HG02678 (cell line): ENCODE measurements around the gene OR2H2.

ENCODE experiments used
- ATAC-seq: cut with Tn5 transposase; IDR thresholded peaks from one replicate; pipeline ENCODE4 v1.9.1; 2021; ENCODE audit warnings: mild to moderate bottlenecking, moderate library complexity; ENCODE audit not compliant: unreplicated experiment

Gene OR2H2

GRCh38 chr6:29590218-29590808, 5.4 kb downstream of the OR2H2 start:
- no peak for ATAC-seq

DNA sequence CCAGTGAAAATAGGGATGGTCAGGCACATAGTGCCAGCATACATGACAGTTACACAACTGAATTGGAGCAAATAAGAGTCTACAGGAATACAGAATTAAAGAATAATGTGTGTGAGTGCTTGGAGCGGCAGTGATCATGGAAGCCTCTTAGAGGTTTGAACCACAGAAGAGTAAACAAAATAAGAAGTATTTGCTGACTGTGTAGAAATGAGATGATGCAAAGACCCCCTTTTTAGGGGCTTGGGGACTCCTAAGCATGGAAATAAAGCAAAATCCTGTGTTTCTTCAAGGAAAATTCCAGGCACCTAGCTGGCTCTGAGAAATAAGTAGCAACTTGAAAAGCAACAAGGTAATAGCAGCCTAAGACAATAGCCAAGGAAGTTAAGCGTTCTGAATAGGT, 6.8 kb downstream of the OR2H2 start:
- no peak for ATAC-seq

DNA sequence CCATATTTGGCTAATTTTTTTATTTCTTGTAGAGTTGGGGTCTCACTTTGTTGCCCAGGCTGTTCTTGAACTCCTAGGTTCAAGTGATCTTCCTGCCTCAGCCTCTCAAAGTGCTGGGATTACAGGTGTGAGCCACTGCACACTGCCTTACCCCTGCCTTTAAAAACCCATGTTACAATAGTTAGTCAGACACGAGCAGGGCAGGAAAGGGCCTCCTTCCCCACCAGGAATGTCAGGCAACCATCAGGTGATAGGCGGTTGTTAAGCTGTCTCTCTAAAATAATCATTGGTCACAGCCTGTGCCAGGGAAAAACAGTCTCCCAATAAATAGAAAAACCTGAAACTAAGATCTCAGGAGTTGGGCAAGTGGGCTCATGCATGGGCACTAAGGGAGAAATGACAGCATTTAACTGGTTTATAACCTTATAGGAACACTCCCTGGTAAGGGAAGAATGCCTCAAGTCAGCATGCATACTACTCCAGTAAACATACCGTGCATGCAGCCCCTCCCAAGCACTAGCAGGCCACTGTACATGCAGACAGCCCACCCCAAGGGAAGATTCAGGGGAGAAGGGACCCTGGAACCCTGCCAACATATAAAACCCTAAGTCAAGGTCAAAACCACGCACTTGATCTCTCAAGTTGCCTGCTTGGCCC, 8.4 kb downstream of the OR2H2 start:
- ATAC-seq: no peak

DNA sequence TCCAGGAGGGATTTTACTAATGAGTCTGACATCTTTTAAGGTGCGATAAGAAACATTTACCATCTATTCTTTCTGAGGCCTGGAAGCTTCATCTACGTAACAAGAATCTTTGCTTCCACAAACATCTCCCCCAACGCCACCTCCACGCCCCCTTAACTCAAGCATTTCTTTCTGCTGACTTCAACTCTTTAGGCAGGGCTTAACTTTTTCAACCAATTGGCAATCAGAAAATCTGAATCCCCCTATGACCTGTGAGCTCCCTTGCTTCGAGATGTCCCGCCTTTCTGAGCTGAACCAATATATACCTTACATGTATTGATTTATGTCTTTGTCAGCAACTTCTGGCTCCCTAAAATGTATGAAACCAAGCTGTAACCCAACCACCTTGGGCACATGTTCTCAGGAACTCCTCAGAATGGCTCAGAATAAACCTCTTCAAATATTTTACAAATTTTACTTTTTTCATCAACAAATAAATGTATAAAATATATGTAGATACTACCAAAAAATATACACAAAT, 11.5 kb downstream of the OR2H2 start:
- ATAC-seq: no peak

DNA sequence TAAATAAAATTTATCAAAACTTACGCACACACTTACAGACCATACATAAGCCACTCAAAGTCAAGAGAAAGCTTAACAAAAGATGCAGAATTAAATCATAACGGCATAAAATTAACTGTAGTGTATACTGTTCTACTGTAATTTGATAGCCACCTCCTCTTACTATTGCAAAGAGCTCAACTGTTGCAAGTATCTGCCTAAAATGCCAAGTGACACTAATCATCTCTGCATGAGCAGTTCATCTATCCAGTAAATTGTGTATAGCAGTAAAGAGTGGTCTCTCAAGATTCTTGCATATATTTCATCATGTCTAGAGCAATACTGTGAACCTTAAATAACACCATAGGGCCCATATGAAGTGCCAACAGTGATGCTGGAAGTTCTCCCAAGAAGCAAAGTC, 12.3 kb downstream of the OR2H2 start:
- no peak for ATAC-seq

- ATAC-seq: no peak
Measured at GRCh38 chr6:29598172-29598747, 13.3 kb downstream of the OR2H2 start.

GRCh38 chr6:29602564-29603361, 17.8 kb downstream of the OR2H2 start:
- no peak for ATAC-seq

DNA sequence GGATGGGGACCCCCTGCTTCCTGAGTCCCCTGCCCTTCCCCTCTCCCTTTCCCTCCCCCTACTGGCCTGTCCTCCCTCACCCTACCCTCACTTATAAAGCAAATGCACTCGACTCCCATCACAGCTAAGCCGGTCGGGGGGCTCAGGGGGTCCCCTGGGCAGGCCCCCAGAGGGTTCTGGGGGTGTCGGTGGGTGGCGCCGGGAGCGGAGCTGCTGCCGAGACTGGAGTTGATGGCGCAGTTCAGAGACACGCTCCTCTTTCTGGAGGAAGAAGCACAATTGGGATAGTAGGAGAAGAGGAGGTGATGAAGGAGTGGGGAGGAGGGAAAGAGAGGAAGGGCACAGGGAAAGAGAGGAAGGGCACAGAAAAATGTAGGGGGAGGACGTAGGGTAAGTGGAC, 18.5 kb downstream of the OR2H2 start:
- ATAC-seq: no peak

GRCh38 chr6:29603930-29604329, 19.0 kb downstream of the OR2H2 start:
- no peak for ATAC-seq

DNA sequence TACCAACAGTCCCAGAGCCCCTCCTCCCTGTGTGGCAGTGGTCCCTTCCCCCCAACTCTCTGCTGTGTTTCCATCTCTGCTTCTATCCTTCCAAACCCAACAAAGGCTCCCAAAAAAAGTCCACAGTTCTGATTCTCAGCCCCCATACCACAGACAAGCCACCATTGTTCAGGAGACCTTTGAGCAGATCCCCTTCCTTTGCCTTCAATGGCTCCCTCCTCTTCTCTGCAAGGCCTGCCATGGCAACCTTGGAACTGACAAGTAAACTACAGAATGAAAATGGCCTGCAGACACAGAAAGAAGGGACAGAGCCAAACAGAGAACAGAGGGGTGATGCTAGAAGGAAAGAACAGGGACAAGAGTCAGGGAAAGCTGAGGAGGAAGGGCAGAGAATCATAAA, 23.2 kb downstream of the OR2H2 start:
- no peak for ATAC-seq

DNA sequence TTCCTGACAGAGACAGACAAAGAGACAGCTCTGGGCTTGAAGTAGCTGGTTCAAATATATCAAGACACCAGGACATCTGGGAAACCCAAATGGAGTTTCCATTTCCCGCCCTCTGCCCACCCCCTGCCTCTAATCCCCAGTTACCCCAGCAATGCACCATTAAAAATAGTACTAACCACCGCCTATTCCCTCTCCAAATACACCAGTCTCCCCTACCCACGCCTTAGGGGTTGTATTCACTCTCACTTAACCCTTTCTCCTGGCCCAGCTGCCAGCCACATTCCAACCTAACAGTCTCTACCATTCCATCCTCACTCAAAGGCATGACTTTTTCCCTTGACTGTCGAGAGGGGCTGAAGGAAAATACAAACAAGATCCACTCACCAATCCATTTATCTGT, 25.6 kb downstream of the OR2H2 start:
- no peak for ATAC-seq

GRCh38 chr6:29611426-29611825, 26.5 kb downstream of the OR2H2 start:
- ATAC-seq: no peak

DNA sequence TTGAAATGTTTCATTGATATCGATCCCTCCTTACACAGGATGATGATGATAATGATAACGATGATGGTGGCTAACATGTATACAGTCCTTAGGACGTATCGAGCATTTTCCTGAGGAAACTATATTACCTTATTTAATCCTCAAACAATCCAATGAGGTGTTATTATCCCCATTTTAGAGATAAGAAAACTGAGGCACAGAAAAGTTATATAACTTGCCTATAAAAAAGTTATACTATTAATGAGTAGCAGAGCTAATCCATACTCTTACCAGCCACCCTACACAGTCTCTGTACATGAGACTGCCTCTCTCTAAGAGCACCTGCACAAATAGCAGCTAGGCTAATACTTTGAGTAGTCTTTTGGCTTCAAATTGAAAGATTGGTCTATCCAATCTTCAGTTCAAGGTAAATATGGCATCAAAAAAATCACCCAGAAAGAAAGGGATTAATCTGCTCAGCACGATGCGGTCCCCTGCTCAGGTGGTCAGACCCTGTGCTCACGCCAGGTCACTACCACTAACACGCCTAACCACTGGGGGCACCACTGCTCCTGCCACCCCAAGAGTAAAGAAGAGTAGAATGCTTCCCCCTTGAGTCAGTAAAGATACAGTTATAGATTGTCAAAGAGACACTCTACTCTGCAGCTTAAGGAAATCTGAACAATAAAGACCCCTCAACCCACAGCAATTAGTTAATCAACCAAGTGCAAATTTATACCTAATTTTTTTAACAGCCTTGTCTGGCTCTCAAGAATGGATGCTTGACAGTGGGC, 33.0 kb downstream of the OR2H2 start:
- ATAC-seq: no peak

DNA sequence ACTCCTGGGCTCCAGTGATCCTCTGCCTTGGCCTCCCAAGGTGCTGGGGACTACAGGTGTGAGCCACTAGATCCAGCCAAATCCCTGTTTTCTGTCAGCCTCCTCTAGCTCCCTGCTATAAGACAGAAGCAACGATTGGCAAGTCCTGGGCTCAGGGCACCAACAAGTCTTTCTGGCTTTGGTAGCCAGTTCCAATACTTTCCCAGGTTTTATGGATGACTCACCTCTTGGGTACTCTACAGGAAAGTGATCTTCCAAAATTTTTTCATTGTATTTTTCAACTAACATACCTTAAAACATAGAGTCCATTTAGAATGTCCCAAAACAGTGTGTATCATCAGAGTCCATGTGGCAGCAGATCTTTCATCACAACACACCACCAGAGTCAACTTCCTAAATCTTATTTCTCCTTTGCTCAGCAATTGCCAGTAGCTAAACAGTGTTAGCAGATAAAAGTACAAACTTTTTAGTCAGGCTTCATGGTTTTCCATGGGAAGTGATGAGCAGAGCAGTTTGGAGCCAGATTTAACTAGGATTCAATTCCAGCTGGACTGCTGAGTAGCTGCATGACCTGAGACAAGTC, 34.7 kb downstream of the OR2H2 start:
- no peak for ATAC-seq

- ATAC-seq: no peak
Measured at GRCh38 chr6:29620630-29621029, 35.7 kb downstream of the OR2H2 start.

- no peak for ATAC-seq
Measured at GRCh38 chr6:29624520-29624961, 39.6 kb downstream of the OR2H2 start.

DNA sequence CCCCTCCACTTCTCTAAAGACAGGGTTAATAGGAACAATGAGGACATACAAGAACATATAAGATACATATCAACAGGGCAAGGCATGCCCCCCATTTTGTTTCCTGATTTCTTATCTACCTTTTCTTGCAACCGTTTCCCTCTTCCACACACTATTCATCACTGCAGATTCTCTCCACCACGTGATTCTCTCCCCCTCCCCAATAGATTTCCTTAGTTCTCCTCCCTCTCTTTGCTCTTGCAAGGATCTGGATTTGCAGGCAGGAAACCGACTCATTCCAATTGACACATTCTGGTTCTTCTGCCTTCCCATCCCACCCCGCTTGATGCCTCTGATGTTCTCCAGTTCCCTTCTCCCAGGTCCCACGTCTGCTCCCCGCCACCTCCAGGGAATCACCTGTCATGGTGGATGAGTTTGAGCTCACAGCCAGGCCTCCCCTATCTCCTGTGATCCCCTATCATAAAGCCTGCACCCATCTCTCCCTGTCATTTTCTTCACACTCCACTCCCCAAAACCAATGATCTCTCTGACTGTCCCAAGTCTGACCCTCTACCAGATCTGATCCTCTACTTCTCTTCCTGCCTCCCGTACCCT, 40.5 kb downstream of the OR2H2 start:
- no peak for ATAC-seq

DNA sequence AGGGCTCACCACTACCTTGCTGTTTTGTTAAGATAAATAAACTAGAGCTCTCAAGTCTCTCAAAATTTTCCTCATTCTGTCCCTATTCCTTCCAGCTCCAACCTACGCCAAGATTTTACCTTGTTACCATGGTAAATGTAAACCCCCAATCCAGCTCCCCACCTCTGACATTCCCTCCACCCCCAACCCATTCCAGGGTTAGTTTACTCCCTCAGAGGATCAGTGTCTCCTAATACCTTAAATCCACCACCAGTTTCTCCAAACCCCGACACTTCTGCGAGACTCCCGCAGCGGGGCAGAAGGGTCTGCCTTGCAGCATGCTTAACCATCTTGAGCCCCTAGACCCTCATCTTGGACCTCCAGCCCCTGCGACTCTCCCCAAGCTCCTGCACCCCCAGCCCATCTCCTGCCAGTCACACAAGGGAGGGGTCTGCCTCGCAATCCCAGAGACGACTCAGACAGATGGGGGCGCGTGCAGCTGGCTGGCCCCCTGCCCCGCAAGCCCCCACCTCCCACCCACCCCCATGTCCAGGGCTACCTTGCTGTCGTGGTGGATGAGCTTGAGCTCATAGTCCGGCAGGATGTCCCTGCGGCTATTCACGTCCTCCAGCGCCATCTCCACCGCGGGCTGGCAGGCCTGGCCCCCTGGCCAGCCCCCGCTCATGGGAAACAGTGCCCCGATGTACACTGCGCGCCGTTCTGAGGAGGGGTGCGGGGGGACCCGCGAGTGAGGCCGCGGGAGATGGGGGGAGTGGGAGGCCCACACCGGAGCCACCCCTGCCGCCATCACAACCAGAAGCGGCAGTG, 42.2 kb downstream of the OR2H2 start:
- ATAC-seq: no peak

DNA sequence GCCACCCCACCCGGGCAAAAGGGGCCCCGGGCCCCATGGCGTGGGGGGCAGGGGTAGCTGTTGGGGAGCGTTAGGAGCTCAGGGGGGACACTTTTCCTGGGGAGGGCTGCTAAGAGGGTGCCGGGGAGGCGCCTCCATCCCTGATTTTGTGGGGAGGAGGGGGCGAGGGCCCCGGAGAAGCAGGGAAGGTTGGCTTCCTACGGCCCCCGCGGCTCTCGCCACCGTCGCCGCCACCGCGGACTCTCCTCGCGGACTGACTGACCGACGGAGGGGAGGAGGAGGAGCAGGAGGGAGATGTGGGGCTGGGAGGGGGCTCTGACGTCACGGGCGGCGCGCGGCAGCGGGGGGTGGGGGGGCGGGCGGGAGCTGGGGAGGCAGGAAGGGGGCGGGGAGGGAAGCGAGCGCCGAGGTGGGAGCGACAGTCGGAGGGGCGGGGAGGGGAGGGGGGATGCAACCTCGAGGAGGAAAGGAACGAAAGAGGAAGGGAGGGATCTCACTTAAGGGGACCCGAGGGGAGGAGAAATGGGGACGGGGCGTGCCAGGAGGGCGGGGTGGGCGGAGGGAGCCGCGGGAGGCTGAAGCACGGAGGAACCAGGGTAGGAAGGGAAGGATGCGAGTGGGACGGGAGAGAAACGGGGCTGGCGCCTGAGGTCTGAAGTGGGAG, 43.0 kb downstream of the OR2H2 start:
- no peak for ATAC-seq
